ENCODE results near the gene SBF1. TPM values are rescaled to one million over a fixed set of nuclear protein-coding genes. Genes with fewer than 3 reads are reported as not detected.

The SBF1 gene
- total and polyA plus RNA-seq, 2 of the 13 experiments (the other 11 are each of a cell fraction or from before 2014, with no cell fraction given), result 31.7 to 40.9 TPM

DNA sequence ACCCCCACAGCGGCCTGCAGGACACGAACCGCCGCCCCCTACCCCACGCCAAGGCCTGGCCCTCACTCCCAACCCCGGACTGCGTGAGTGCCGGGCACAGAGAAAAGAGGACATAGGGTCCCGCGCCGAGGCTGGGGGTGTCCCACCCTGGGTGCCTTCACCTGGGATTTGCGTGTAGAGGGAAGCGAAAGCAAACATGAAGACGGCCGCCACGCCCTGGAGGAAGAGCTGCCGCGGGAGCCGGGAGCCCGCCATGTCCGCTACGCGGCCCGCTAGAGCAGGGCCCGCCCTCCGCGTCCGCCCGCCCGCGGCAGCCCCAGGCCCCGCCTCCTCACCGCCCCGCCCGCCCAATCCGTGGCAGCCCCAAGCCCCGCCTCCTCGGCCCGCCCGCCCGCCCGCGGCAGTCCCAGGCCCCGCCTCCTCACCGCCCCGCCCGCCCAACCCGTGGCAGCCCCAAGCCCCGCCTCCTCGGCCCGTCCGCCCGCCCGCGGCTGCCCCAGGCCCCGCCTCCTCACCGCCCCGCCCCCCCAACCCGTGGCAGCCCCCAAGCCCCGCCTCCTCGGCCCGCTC is 32.7 kb upstream of the SBF1 start, which contains the start of gene LMF2 (continued):
- TF ChIP-seq NCOR1 (IDR thresholded peaks at IDR 0.05; ENCODE audit: borderline replicate concordance, low read length), result no peak
- TF ChIP-seq ZSCAN31 (CRISPR knock-in tag; IDR thresholded peaks at IDR 0.05; ENCODE audit: low read depth), result no peak
- TF ChIP-seq FOXO1 (CRISPR knock-in tag; IDR thresholded peaks at IDR 0.05), result no peak
- TF ChIP-seq SETDB1 (CRISPR knock-in tag; IDR thresholded peaks at IDR 0.05; ENCODE audit: borderline replicate concordance), result no peak
- TF ChIP-seq ZNF138 (CRISPR knock-in tag; IDR thresholded peaks at IDR 0.05; ENCODE audit: low read depth), result no peak
- no peak for TF ChIP-seq ZNF20 (CRISPR knock-in tag; IDR thresholded peaks at IDR 0.05)
- TF ChIP-seq ZNF280B (CRISPR knock-in tag; IDR thresholded peaks at IDR 0.05; ENCODE audit: borderline replicate concordance), result no peak
- TF ChIP-seq MIER2 (CRISPR knock-in tag; IDR thresholded peaks at IDR 0.05), result no peak
- TF ChIP-seq ZNF546 (CRISPR knock-in tag; conservative IDR thresholded peaks at IDR 0.05), result no peak
- no peak for TF ChIP-seq GFI1 (CRISPR knock-in tag; IDR thresholded peaks at IDR 0.05; ENCODE audit: borderline replicate concordance)
- TF ChIP-seq NCOA2 (CRISPR knock-in tag; IDR thresholded peaks at IDR 0.05), result peak; percentile 27; the same call in 1 of the 2 replicates
- no peak for TF ChIP-seq RCOR2 (CRISPR knock-in tag; IDR thresholded peaks at IDR 0.05)
- no peak for TF ChIP-seq HIVEP1 (CRISPR knock-in tag; IDR thresholded peaks at IDR 0.05)
- no peak for TF ChIP-seq TRIM24 (CRISPR knock-in tag; IDR thresholded peaks at IDR 0.05)
- TF ChIP-seq, protein P1, sequence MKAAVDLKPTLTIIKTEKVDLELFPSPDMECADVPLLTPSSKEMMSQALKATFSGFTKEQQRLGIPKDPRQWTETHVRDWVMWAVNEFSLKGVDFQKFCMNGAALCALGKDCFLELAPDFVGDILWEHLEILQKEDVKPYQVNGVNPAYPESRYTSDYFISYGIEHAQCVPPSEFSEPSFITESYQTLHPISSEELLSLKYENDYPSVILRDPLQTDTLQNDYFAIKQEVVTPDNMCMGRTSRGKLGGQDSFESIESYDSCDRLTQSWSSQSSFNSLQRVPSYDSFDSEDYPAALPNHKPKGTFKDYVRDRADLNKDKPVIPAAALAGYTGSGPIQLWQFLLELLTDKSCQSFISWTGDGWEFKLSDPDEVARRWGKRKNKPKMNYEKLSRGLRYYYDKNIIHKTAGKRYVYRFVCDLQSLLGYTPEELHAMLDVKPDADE (CRISPR knock-in tag; IDR thresholded peaks at IDR 0.05), result no peak
- no peak for TF ChIP-seq ZNF10 (CRISPR knock-in tag; IDR thresholded peaks at IDR 0.05; ENCODE audit: borderline replicate concordance, low read depth)
- TF ChIP-seq ZNF501 (CRISPR knock-in tag; IDR thresholded peaks at IDR 0.05), result no peak; the same call in 1 of the 2 replicates
- TF ChIP-seq SOX6 (IDR thresholded peaks at IDR 0.05), result no peak
- TF ChIP-seq SOX6 (CRISPR knock-in tag; IDR thresholded peaks at IDR 0.05), result no peak
- TF ChIP-seq, protein P2, sequence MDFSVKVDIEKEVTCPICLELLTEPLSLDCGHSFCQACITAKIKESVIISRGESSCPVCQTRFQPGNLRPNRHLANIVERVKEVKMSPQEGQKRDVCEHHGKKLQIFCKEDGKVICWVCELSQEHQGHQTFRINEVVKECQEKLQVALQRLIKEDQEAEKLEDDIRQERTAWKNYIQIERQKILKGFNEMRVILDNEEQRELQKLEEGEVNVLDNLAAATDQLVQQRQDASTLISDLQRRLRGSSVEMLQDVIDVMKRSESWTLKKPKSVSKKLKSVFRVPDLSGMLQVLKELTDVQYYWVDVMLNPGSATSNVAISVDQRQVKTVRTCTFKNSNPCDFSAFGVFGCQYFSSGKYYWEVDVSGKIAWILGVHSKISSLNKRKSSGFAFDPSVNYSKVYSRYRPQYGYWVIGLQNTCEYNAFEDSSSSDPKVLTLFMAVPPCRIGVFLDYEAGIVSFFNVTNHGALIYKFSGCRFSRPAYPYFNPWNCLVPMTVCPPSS (IDR thresholded peaks at IDR 0.05), result no peak
- no peak for TF ChIP-seq SOX13 (IDR thresholded peaks at IDR 0.05)
- TF ChIP-seq SOX13 (CRISPR knock-in tag; conservative IDR thresholded peaks at IDR 0.05 in 1 of 2, IDR thresholded peaks at IDR 0.05 in 1 of 2), result no peak
- TF ChIP-seq ZNF850 (CRISPR knock-in tag; conservative IDR thresholded peaks at IDR 0.05), result no peak
- no peak for TF ChIP-seq EHMT2 (IDR thresholded peaks at IDR 0.05; ENCODE audit: borderline replicate concordance, low read depth, low read length)
- no peak for TF ChIP-seq TBX2 (CRISPR knock-in tag; IDR thresholded peaks at IDR 0.05; ENCODE audit: borderline replicate concordance)
- TF ChIP-seq GATA4 (IDR thresholded peaks at IDR 0.05; ENCODE audit: borderline replicate concordance, low read depth), result no peak
- TF ChIP-seq ZNF225 (CRISPR knock-in tag; IDR thresholded peaks at IDR 0.05), result 0 out of 2 replicates have a peak, but pooled peaks have one; percentile 10
- no peak for TF ChIP-seq TEAD2 (CRISPR knock-in tag; IDR thresholded peaks at IDR 0.05)
- TF ChIP-seq SP5 (CRISPR knock-in tag; IDR thresholded peaks at IDR 0.05; ENCODE audit: borderline replicate concordance, low read depth), result peak; percentile 54
- TF ChIP-seq ZNF7 (CRISPR knock-in tag; IDR thresholded peaks at IDR 0.05), result no peak
- no peak for TF ChIP-seq CEBPG (CRISPR knock-in tag; IDR thresholded peaks at IDR 0.05)

All from HepG2 (cell line).